ENCODE measurements around the gene PKP1. TPM values are rescaled to one million over a fixed set of nuclear protein-coding genes. Genes with fewer than 3 reads are reported as not detected.

PKP1 gene
- total RNA-seq, 1 experiment from 2014 or later, result not detected

DNA sequence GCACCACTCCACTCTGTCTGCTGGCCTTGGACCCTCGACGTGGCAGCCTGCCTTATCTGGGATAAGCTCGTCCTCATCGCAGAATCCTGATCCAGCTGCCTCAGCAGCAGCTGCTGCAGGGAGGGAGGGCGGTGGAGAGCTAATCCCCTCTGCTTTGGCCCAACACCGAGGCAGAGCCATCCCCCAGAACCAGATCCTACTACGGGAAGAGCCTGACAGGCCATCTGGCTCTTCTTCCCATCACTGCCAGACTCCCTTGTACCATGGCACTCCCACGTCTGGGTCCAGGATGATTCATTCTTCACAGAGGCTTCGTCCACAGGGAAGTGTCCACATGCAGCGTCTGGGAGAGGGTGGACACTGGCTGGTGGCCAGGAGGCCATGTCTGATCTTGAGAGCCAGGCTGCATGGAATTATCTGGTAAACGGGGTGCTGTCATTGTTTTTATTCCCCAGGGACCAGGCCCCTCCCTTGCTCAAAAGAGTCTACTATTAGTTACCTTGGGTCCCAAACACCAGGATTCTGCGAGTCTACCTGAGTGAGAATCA lies 14.6 kb upstream of the PKP1 start:
- Histone ChIP-seq H3K4me1 (no peaks in the 10 kb centered on the region), H3K4me3 (ENCODE audit: low read depth, low read length) (no peak overlapping the region), H3K36me3 (ENCODE audit: control insufficient read depth, insufficient read depth, low read length) (no peaks in the 10 kb centered on the region), H3K9me3 (no peaks in the 10 kb centered on the region), H3K27me3 (replicated peaks; ENCODE audit: control insufficient read depth, insufficient read depth, low read length) (no peaks in the 10 kb centered on the region; the same call in none of the 2 replicates)
- H3K27ac Mint-ChIP-seq (ENCODE audit: unreplicated experiment), result no peak overlapping the region
- ChIA-PET POLR2A (no interaction called here), CTCF (no interaction called here)
- no peak overlapping the region for H3K4me3 Mint-ChIP-seq (ENCODE audit: unreplicated experiment)
- intact Hi-C loops (cut with micrococcal nuclease; ENCODE audit: unreplicated experiment), result loop anchor here (5.0 kb wide), 2 partner anchors 39 to 94 kb away; no protein-coding TSS in a partner anchor
- no peak for DNase-seq
- H3K9me3 Mint-ChIP-seq (ENCODE audit: unreplicated experiment), result no peaks in the 10 kb centered on the region
- peaks cover 24% of the 10 kb centered on the region for H3K27me3 Mint-ChIP-seq (ENCODE audit: insufficient read depth, unreplicated experiment)
- BruUV-seq (replicated peaks), result no TSS peak
- no peaks in the 10 kb centered on the region for H3K4me1 Mint-ChIP-seq (ENCODE audit: low read depth, unreplicated experiment)
- no peaks in the 10 kb centered on the region for H3K36me3 Mint-ChIP-seq (ENCODE audit: insufficient read depth, unreplicated experiment)
- TF ChIP-seq, protein P1, sequence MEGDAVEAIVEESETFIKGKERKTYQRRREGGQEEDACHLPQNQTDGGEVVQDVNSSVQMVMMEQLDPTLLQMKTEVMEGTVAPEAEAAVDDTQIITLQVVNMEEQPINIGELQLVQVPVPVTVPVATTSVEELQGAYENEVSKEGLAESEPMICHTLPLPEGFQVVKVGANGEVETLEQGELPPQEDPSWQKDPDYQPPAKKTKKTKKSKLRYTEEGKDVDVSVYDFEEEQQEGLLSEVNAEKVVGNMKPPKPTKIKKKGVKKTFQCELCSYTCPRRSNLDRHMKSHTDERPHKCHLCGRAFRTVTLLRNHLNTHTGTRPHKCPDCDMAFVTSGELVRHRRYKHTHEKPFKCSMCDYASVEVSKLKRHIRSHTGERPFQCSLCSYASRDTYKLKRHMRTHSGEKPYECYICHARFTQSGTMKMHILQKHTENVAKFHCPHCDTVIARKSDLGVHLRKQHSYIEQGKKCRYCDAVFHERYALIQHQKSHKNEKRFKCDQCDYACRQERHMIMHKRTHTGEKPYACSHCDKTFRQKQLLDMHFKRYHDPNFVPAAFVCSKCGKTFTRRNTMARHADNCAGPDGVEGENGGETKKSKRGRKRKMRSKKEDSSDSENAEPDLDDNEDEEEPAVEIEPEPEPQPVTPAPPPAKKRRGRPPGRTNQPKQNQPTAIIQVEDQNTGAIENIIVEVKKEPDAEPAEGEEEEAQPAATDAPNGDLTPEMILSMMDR (IDR thresholded peaks at IDR 0.05; ENCODE audit: insufficient read depth in 1 of 2, low read depth in 1 of 2, low read length in 1 of 2, severe bottlenecking in 1 of 2, unreplicated experiment in 1 of 2), result no peak

GRCh38 chr1:201269281-201269680 lies 14.0 kb upstream of the PKP1 start:
- ChIA-PET POLR2A (no interaction called here), CTCF (no interaction called here)
- Histone ChIP-seq H3K4me3 (ENCODE audit: low read depth, low read length) (no peak overlapping the region), H3K36me3 (ENCODE audit: control insufficient read depth, insufficient read depth, low read length) (no peaks in the 10 kb centered on the region), H3K27me3 (replicated peaks; ENCODE audit: control insufficient read depth, insufficient read depth, low read length) (no peaks in the 10 kb centered on the region; the same call in none of the 2 replicates), H3K9me3 (no peaks in the 10 kb centered on the region), H3K4me1 (no peaks in the 10 kb centered on the region)
- no TSS peak for BruUV-seq (replicated peaks)
- Mint-ChIP-seq H3K4me1 (ENCODE audit: low read depth, unreplicated experiment) (no peaks in the 10 kb centered on the region), H3K9me3 (ENCODE audit: unreplicated experiment) (no peaks in the 10 kb centered on the region), H3K27ac (ENCODE audit: unreplicated experiment) (no peak overlapping the region), H3K4me3 (ENCODE audit: unreplicated experiment) (no peak overlapping the region), H3K27me3 (ENCODE audit: insufficient read depth, unreplicated experiment) (peaks cover 24% of the 10 kb centered on the region), H3K36me3 (ENCODE audit: insufficient read depth, unreplicated experiment) (no peaks in the 10 kb centered on the region)
- intact Hi-C loops (cut with micrococcal nuclease; ENCODE audit: unreplicated experiment), result loop anchor here (5.0 kb wide), 2 partner anchors 38 to 93 kb away; no protein-coding TSS in a partner anchor
- TF ChIP-seq, protein P1 (IDR thresholded peaks at IDR 0.05; ENCODE audit: insufficient read depth in 1 of 2, low read depth in 1 of 2, low read length in 1 of 2, severe bottlenecking in 1 of 2, unreplicated experiment in 1 of 2), result no peak
- no peak for DNase-seq

DNA sequence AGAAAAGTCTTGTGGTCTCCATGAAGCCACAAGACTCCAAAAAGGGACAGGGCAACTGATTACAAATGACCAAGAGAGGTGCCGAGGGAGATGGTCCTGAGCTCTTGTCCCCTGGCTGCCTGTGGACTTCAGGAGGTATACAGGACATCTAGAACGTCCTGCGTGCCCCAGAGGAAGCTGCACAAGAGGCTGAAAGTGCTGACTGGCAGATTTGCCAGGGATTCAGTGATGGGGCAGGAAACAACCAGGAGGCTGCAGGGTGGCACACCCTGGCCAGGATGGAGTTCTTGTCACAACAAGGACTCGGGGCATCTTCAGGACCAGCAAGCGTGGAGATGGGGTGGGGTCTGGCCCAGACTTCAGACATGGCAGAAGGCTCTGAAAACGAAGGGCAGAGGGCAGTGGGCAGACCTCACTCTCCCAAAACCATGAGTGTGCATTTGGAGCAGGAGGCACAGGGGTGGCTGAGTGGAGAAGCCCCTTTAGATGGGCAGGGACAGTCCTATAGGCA lies 13.4 kb upstream of the PKP1 start:
- BruUV-seq (replicated peaks), result no TSS peak
- intact Hi-C loops (cut with micrococcal nuclease; ENCODE audit: unreplicated experiment), result loop anchor here (5.0 kb wide), 2 partner anchors 37 to 92 kb away; no protein-coding TSS in a partner anchor

More for the DNA sequence above, 13.4 kb upstream of the PKP1 start:
- no peak overlapping the region for H3K4me3 Mint-ChIP-seq (ENCODE audit: unreplicated experiment)
- no peaks in the 10 kb centered on the region for H3K9me3 ChIP-seq
- no peaks in the 10 kb centered on the region for H3K36me3 ChIP-seq (ENCODE audit: control insufficient read depth, insufficient read depth, low read length)
- no peaks in the 10 kb centered on the region for H3K4me1 ChIP-seq
- no peaks in the 10 kb centered on the region; the same call in none of the 2 replicates for H3K27me3 ChIP-seq (replicated peaks; ENCODE audit: control insufficient read depth, insufficient read depth, low read length)
- H3K36me3 Mint-ChIP-seq (ENCODE audit: insufficient read depth, unreplicated experiment), result no peaks in the 10 kb centered on the region
- peaks cover 24% of the 10 kb centered on the region for H3K27me3 Mint-ChIP-seq (ENCODE audit: insufficient read depth, unreplicated experiment)
- no peak for DNase-seq
- no peak overlapping the region for H3K27ac Mint-ChIP-seq (ENCODE audit: unreplicated experiment)
- ChIA-PET POLR2A (no interaction called here), CTCF (no interaction called here)
- TF ChIP-seq, protein P1 (IDR thresholded peaks at IDR 0.05; ENCODE audit: insufficient read depth in 1 of 2, low read depth in 1 of 2, low read length in 1 of 2, severe bottlenecking in 1 of 2, unreplicated experiment in 1 of 2), result no peak
- H3K4me3 ChIP-seq (ENCODE audit: low read depth, low read length), result no peak overlapping the region
- no peaks in the 10 kb centered on the region for H3K9me3 Mint-ChIP-seq (ENCODE audit: unreplicated experiment)
- no peaks in the 10 kb centered on the region for H3K4me1 Mint-ChIP-seq (ENCODE audit: low read depth, unreplicated experiment)
